ENCODE measurements around the gene SNX9.

GRCh38 chr6:157965387-157965786, 142.3 kb downstream of the SNX9 start:
- TF ChIP-seq CTCF (IDR thresholded peaks at IDR 0.05) (no peak), EZH2 (IDR thresholded peaks at IDR 0.05; ENCODE audit: borderline replicate concordance, insufficient read depth, low read depth, low read length, poor library complexity, severe bottlenecking) (no peak)

Measured in B cell (primary cell).